ENCODE measurements around the gene CAMK1D.

CAMK1D gene

DNA sequence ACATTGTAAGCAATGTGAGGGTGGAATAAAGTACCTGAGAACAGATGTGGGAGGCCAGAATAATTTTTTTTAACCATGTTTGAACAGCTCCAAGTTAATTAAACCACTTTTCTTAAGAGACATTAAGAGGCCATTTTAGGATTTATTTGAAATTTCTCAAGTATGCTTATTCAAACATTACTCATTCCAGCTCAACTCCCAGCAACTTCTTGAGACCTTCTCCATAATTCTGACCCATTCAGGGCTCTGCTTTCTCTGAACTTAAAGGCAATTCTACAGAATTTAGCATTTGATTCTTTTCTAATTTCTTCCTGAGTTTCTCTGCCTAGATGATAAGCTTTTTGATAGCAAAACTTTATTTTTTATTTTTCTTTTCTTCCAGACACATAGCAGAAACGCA lies 314.5 kb downstream of the CAMK1D start:
- no peak for DNase-seq

DNA sequence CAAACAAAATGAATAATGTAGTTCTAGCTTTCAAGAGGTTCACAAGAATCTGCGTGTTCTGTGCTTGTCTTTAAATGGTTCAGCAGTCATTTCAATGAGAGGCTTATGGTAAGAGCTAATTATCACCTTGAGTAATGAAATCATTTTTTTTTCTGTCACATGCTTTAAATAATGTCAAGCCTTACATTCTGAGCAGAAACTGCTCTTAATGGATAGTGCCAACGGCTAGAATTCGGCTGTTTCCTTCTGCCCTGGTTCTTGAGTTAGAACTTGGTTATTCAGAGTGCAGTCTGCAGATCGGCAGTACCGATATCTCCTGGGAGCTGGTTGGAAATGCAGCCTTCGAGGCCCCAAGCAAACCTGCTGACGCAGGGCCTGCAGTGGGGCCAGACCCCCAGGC lies 316.2 kb downstream of the CAMK1D start:
- DNase-seq, result no peak

DNA sequence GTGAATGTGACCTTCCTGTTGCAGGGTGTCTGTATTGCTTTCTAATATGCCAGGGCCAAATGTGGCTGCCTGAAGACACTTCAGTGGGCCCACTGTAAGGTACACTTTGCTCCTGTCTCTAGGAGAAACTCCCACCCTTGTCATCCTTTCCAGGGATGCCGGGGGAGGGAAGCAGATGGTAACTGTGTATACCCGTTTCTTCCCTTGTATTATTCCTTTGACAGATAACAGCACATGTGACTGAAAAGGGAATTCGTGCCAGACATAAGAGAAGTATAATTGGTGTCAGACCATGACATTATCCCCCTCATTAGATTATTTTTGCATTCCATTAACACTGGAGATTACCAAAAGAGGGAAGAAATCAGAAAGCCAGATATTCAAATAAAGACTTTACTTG lies 317.7 kb downstream of the CAMK1D start:
- DNase-seq, result no peak

DNA sequence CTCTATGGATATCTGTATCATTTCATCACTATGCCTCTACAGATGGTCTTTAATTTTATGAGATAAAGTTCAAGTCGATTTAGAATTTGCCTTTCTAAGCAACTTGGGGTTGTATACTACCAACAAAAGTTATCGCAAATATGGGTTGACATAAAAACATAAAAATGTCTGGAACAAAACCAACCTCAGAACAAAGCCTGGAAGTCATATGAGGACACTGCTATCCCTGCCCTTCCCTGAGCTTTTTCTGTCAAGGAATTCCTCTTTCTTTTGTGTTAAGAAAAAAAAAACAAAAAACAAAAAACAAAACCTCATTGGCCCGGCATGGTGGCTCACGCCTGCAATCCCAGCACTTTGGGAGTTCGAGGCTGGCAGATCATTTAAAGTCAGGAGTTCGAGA lies 319.3 kb downstream of the CAMK1D start:
- DNase-seq, result no peak

DNA sequence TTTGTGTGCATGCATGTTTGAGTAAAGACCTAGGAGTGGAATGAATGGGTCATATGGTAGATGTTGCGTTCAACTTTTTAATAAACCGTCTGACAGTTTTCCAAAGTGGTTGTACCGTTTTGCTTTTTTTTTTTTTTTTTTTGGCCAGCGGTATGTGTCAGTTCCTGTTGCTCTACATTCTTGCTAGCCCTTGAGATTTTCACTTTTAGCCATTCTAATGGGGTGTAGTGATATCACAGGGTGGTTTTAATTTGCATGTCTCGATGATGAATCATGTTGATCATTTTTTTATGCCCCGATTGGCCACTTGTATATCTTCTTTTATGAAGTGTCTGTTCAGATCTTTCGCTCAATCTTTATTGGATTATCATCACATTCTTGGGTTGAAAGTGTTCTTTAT lies 320.7 kb downstream of the CAMK1D start:
- no peak for DNase-seq

DNA sequence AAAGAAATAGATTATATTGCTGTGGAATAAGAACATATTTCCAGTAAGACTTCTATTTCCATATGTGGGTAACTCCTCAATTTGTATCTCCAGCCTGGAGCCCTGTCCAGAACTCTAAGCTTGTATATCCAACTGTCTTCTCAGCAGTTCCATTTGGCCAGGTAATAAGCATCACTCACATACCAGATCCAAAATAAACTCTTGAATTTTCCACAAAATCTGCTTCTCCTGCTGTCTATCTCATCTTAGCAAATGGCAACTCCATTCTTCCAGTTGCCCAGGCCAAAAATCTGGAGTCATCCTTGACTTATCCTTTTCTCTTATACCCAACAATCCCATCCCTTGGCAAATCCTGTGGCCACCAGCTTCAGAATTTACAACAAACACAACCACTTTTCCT lies 325.8 kb downstream of the CAMK1D start:
- no peak for DNase-seq

DNA sequence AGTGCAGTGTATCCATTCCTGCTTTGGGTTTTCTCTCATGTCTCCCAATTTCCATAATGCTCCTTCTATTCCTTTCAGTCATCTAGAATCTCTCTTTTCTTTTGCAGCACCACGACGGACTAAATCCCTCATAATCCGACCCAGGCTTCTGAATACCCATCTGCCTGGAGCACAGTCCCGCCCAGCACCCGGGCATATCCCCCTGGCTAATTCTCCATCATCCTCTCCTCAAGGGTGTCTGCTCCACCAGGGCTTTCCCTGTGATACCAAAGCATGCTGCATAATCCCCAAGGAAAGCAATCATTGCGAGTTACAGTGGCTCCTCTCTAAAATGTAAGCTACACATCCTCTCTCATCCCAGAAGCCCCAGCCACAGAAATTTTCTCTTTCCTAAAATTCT lies 330.3 kb downstream of the CAMK1D start:
- DNase-seq, result no peak

DNA sequence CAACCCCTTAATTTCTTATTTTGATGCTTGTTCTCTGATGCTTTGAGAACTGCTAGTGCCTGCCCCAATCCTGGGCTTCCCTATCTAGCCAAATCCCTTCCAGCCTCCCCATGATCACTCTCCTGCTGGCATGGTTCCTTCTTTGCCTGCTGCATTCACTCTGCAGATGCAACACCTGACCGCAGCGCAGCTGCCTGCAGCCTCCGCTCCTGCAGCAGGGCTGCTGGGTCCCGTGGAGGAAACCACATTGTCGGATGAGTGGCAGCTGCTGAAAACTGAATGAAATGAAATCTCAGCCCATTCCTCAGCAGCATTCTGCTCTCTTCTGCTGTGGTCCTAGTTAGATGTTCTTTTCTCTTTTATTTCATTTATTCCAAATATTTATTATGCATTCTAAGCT lies 331.9 kb downstream of the CAMK1D start:
- no peak for DNase-seq

DNA sequence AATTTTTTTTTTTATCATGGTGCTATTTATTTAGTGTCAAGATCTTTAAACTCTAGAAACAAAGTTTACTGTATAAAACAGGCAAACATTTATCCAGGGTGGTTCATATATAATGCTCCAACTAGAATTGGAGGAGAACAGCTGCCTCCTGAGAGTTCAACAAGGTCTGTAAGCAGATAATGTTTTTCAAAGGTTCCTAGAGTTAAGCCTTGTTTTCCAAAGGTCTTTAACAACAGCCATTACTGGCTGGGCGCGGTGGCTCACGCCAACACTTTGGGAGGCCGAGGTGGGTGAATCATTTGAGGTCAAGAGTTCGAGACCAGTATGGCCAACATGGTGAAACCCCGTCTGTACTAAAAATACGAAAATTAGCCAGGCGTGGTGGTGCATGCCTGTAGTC lies 335.4 kb downstream of the CAMK1D start:
- DNase-seq, result no peak

DNA sequence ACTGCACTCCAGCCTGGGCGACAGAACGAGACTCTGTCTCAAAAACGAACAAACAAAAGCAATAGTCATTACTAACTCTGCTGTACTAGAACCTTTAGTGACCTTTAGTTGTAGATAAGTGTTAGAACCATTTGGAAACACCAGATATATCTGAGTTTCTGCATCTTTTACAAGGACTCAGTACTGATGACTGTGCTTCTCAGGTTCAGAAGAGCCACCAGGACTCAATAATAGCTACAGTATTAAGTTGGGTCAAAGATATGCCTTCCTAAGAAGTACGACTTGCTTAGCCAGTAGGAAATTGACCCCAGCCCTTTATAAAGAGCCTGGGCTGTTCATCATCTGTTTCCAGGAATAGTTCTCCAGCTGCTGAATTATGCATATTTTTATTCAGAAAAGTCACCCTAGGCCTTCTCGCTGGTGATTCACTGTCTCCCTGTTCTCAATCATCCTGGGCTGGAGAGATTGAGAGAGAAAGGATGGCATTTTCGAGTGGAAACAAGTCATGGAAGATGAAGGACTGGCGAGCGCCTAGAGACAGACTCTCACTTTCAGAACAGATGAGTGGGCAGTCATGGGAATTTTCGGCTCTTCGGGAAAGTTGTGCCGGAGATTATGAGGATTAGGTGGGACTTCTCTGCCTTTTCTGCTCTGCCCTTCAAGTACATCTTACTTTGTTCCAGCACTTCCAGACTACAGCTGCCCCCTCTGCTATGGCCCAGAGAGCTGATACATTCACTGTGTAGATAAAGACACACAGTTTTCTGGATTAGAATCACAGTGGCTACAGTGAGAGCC lies 336.1 kb downstream of the CAMK1D start:
- DNase-seq, result no peak

DNA sequence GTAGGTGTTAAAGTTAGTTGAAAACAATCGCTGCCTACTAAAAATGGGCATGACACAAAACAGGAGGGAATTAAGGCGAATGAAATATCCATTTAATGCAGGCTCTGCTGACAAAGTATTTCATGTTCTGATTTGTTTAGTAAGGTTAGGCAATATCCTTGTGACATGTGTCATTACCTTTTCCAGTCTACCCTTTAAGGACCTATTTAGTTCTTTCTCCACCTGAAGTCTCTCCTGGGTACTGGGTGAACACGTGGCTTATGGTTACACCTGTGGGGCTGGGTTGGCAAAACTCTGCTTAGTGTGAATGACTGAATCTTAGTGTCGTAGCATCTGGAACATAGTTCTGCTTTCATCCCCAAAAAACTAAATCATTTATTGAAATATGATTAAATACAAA lies 338.6 kb downstream of the CAMK1D start:
- DNase-seq, result no peak

DNA sequence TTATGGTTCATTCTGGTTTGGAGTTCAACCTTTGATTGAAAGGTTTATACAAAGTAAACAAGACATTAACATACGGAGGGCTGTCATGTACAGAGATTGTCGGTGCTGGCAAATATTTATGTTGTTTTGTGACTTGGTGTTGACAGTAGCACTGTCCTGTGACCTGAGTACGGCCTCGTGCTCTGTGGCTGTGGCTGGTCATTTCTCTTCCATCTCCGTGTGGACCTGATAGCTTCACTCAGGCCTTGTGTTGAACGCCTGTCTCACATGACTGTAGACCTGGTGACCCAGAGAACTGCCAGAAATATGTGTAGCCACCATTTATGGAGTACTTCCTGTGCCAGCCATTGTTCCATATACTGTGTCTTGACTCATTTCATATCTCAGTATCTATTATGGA lies 340.5 kb downstream of the CAMK1D start:
- DNase-seq, result peak in 1 of 2 experiments; percentile 15

DNA sequence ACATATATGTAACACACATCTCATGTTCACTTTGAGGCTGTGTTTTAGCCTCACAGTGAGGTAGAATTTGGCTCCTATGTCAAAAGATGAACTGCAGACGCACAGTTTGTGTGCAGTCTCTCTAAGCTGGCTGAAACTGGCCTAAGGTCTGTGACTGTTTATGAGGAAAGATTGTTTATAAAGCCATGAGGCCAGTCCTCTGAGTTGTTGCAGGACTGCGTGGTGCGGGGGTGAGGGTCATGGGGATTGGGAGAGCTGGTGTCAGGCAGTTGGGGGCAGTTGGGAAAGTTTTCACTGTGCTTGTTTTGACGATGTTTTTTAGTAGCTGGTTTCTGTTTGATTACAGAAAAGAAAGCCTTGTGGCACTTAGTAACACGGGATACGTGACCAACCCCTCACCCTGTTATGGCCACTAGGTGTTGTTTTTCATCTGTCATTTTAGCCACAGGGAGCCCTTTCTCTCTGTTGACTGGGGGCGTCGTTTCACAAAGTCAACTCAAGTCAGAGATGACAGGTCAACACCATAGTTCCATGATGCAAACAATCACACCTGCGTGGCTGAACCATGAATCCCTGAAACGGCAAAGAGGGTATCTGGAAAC lies 341.3 kb downstream of the CAMK1D start:
- peak in 1 of 2 experiments; percentile 34 for DNase-seq

DNA sequence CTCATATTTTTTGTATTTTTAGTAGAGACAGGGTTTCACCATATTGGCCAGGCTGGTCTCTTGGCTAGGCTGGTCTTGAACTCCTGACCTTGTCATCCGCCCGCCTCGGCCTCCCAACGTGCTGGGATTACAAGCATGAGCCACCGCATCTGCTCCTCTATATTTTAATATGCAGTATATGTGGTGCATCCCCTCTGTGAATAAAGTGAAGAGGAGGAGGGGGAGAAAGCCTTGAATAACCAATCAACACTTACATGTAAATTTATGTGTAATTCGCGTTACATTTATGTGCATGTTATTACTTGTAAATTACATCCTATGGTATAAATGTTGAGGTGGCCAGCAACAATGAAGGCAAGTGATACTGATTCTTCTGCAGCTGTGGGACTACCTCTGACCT lies 342.2 kb downstream of the CAMK1D start:
- DNase-seq, result no peak

DNA sequence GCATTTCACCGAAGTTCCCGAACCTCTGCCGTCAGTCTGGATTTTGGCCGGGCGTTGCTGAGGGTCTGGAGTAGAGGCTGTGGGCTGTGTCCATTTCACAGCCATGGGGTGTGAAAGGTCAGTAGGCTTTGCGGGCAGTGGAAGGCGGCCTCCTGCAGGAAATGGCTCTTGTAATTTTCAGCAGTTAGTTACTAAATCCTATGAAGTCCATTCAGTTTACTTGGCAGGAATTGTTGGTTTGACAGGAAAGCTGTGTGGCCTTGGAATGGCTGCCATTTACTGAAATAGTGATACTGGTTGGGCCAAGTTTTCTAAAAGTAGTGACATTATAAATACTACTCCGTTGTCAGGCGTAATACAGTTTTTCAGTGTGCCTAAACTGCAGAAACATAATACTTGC lies 348.4 kb downstream of the CAMK1D start:
- no peak for DNase-seq

DNA sequence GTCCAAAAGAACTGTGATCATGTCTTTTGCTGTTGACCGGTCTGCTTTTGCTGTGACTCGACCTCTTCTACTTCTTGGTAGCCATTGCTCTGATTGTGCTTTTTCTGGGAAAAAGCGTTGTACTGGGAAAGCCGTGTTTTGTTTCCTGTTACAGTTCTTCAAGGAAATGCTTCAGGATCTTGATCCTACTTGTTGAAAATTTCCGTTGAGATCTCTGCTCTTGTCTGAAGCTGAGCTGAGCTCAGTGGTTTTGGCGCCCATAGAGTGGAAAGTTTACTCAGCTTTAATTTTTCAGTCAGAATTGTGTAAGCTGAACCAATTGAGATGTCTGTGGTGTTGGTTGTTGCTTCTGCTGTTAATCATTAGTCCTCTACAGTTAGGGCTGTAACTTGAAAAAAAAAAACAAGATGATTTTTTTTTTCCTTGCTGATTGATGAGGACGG lies 349.9 kb downstream of the CAMK1D start:
- DNase-seq, result no peak

DNA sequence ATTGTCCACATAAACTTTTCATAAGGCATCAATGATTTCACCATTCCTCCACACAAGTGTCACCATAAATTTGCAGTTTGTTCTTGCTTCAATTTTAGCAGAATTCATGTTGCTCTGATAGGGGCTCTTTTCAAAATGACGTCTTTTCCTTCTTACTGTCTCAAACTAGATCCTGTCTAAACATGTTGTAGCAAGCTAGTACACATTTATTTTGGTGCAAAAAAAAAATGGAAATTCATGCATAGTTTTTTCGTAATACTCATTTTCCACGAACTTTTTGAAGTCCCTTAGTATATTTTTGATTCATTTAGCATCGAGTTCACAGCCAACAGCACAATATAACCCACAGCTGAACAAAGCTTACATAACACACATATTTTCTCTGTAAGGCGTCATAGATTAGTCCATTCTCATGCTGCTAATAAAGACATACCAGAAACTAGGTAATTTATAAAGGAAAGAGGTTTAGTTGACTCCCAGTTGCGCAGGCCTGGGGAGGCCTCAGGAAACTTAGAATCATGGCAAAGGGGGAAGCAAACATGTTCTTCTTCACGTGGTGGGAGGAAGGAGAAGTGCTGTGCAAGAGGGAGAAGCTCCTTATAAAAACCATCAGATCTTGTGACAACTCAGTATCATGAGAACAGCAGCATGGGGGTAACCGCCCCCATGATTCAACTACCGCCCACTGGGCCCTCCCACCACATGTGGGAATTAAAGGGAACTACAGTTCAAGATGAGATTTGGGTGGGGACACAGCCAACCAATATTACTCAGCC lies 350.6 kb downstream of the CAMK1D start:
- DNase-seq, result no peak

DNA sequence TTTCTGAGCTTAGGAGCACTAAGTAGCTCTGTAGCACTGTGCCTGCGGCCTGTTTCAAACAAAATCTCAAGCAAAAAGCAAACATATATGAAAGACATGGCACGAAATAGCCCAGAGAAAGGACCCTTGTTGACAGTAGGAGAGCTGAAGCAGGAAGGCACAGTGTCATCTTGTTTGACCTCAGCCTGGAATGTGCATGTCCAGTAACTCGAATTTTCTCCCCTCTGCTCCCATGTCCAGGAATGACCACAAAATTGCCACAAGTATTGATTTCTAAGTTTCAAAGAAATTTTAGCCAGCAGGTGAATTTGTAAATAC lies 351.2 kb downstream of the CAMK1D start:
- no peak for DNase-seq

DNA sequence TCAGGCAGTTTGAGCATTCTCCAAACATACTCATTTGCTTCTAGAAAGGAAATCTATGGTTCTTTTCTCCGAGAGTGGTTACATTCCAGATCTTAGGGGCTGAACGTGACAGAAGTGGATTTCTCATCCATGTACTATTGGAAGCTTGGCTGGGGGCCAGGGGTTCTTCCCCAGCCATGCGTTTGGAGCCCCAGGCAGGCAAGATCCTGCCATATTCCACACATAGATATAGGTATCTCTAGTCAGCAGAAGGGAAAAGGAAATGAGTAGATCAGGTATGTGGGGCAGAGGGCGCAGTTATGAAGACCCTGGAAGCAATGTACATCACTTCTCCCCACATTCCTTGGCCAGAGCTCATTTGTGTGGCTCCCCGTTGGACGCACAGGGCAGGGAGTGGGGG lies 352.3 kb downstream of the CAMK1D start:
- no peak for DNase-seq

DNA sequence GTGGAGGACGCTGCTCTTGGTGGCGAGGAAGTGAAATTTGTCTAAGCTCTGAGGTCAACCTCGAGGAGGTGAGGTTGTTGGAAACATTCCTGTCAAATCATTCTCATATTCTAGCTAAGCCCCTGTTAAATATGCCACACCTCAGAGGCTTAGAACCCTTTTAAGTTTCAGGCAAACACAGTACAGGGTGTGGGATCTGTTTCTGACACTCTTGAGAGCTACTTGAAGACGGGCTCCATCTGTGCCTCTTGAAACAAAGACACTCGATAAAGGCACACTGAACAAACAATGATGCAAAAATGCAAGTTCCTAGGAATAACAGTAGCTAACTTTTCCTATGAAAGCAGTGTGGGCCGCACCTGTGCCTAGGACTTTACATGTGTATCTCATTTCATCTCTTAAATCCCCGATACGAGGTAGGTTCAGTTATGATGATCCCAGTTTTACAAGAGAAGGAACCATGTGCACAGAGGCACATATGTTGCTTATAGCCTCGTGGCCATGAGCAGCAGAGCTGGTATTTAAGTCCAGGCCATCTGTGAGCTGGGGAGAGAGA lies 352.9 kb downstream of the CAMK1D start:
- no peak for DNase-seq

DNA sequence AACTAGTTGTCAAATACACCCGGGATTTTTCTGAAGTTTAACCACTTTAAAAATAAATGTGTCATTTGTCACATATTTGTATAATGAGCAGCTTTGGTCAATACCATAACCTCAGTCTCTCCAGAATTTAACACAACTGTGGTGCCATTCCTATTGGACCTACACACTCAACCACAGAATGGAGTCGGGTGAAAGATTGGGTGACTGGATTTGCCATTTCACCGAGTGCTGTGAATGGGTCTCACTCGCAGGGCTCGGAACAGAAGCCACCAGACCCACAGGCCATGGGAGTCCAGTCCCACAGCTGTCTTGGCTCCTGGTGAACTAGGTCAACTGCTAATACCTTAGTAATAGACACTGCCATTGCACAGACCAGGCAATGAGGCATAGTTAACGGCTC lies 353.8 kb downstream of the CAMK1D start:
- DNase-seq, result no peak

DNA sequence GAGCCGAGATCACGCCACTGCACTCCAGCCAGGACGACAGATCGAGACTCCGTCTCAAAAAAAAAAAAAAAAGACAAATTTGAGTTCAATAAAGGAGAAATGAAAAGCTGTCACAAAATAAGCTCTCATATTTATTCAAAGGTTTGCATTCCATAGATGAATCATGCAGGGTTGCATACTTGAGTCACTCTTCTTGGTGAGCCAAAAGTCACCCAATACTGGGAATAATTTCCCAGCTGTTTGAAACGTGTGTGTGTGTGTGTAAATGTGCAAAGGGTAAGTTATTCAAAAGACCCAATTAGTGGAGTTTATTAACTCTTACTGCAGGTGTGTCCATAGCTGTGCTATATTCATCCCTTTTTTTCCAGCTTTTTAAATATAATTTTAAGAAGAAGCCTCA lies 354.5 kb downstream of the CAMK1D start:
- no peak for DNase-seq

DNA sequence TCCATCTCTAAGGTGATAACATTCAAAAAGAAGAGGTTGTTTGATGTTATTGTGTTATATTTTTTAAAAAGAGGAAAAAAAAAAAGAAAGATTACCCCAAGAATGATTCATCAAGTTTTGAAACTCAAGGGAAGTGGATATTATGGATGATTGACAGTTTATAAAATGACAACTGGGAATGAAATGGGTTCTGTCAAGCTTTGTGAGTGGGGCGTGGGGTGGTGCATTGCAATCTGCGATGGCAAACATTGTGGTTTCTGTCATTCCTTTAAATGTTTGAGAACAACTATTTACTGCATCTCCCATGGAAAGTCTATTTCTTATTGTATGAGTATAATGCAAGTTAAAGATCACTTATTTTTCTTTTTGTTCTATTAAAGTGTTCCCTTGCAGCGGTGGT lies 355.1 kb downstream of the CAMK1D start:
- DNase-seq, result no peak

DNA sequence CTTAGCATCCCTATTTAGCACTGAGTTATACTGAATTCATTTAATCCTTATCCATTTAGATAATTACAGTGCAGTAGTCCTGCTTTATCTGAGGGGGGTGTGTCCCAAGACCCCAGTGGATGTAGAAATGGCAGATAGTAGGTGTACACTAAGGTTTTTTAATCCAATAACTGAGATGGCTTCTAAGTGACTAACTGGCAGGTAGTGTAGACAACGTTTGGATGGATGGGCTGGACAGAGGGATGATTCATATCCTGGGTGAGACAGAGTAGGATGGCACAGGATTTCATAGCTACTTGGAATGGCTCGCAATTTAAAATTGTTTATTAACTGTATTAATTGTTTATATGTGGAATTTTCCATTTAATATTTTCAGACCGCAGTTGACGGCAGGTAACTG lies 356.6 kb downstream of the CAMK1D start:
- no peak for DNase-seq

Measured in NCI-H1930 (cell line).